Gastroesophageal sphincter (tissue), 3 donors: ENCODE results near the gene MREG.

ENCODE experiments used
- CTCF ChIP-seq, 4 experiments: fragments of 200-600 bp in 2 of 4; fragments of 450-650 bp in 2 of 4; sonication (generic) in 1 of 4; IDR thresholded peaks; one replicate each; pipeline ENCODE4 v1.5.1; 2017 to 2019; ENCODE audit warnings: antibody characterized with exemption in 4 of 4, mild to moderate bottlenecking in 2 of 4, moderate library complexity in 2 of 4
- EP300 ChIP-seq: sonication (generic); formaldehyde crosslinking; IDR thresholded peaks from one replicate; pipeline ENCODE4 v1.6.1; 2017; ENCODE audit warnings: antibody characterized with exemption, mild to moderate bottlenecking
- POLR2A ChIP-seq, 2 donors: fragments of 450-650 bp; IDR thresholded peaks; one replicate each; pipeline ENCODE4 v1.6.1; 2017; ENCODE audit warnings: antibody characterized with exemption in 2 of 2, mild to moderate bottlenecking in 2 of 2, moderate library complexity in 1 of 2
- POLR2AphosphoS5 ChIP-seq: sonication (generic); formaldehyde crosslinking; IDR thresholded peaks from one replicate; pipeline ENCODE4 v1.6.1; 2017; ENCODE audit warnings: antibody characterized with exemption

DNA sequence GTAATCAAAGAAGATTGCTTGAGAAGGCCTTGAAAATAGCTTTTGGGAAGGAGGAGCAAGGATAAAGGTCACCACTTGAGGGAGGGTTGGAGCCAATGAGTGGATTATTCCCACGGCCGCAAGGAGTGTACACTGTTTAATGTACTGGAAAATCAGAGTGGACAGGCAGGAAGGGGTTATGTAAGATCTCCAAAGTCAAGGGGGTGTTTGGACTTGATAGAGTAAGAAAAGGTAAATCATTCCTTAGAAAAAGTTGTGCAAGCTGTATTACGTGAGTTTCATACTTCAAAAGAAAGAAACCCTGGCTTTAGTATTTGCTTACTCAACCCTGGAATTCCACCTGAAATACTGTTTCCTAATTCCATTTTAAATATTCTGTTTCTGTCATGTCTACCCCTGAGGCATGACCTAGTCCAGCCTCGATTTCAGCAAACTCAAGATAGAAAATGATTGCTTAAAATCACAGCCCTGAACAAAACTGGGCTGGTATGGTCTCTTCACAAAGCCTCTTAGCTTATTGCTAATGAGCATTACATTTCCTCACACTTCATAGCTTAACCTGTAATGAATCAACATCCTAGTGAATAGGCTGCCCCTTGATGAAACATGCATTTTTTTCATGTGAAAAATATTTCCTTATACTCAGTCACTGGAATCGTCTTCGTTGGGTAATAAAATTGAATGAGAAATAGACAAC, 1.1 kb downstream of the MREG start:
- TF ChIP-seq POLR2A (IDR thresholded peaks at IDR 0.05) (no peak), CTCF (IDR thresholded peaks at IDR 0.05) (no peak), POLR2AphosphoS5 (no peak), EP300 (no peak)
